Heart right ventricle (tissue), 16 donors: ENCODE results near the gene CTSK. TPM values are rescaled to one million over a fixed set of nuclear protein-coding genes. Genes with fewer than 3 reads are reported as not detected.
A peak's percentile ranks its signal among the peaks of the same experiment; 100 is the strongest.

Source experiments
- ATAC-seq, 8 donors: fragments of 200-7000 bp; cut with Tn5 transposase; one replicate each; pipeline ENCODE4 v1.9.1; 2020; ENCODE audit warnings: mild to moderate bottlenecking in 8 of 8, moderate library complexity in 8 of 8, moderate number of reproducible peaks in 1 of 8
- DNase-seq, 2 donors: peaks; one replicate each; pipeline ENCODE4 v3.0.0-alpha.2; 2020
- H3K27ac ChIP-seq, 10 donors: fragments of 200-600 bp; sonication (generic) in 2 of 10; one replicate each; pipeline versions ENCODE4 v1.5.0 to v1.8.0; 2020 to 2022; ENCODE audit warnings: mild to moderate bottlenecking in 3 of 10
- H3K27me3 ChIP-seq, 7 donors: fragments of 200-600 bp; one replicate each; pipeline ENCODE4 v1.8.0; 2021 to 2022; ENCODE audit warnings: mild to moderate bottlenecking in 2 of 7
- H3K36me3 ChIP-seq, 9 donors: fragments of 200-600 bp; sonication (generic) in 1 of 9; one replicate each; pipeline versions ENCODE4 v1.5.0 to v1.8.0; 2020 to 2022; ENCODE audit warnings: mild to moderate bottlenecking in 2 of 9
- H3K4me1 ChIP-seq, 9 donors: fragments of 200-600 bp; sonication (generic) in 1 of 9; one replicate each; pipeline versions ENCODE4 v1.5.0 to v1.8.0; 2020 to 2022; ENCODE audit warnings: mild to moderate bottlenecking in 4 of 9
- H3K4me3 ChIP-seq, 10 donors: fragments of 200-600 bp; sonication (generic) in 2 of 10; one replicate each; pipeline versions ENCODE4 v1.5.0 to v1.8.0; 2020 to 2022; ENCODE audit warnings: mild to moderate bottlenecking in 7 of 10, moderate library complexity in 2 of 10
- H3K9me3 ChIP-seq, 11 donors: fragments of 200-600 bp in 10 of 11; sonication (generic) in 2 of 11; one replicate each; pipeline versions ENCODE4 v1.5.0 to v1.8.0; 2013 to 2022; ENCODE audit warnings: mild to moderate bottlenecking in 2 of 11, control low read depth in 1 of 11, moderate library complexity in 1 of 11
- WGBS, 2 donors: extraction: QIAGEN DNeasy Blood & Tissue Kit; methylation state at CpG; one replicate each; pipeline ENCODE4 v1.1.7; 2013; ENCODE audit warnings: inconsistent platforms in 1 of 2; 5-methylcytosine and 5-hydroxymethylcytosine counted together
- intact Hi-C, 10 donors: fragments of 100-400 bp; cut with DNase I; formaldehyde crosslinking; loops; one replicate each; pipeline versions ENCODE4 v1.11.1 to v1.14.2; 2022
- polyA plus RNA-seq, 2 donors: library from polyadenylated mRNA; stranded (reverse); fragments of 200-250 nt; gene quantifications; one replicate each; pipeline ENCODE4 v1.2.3, GENCODE V29; 2013
- total RNA-seq, 10 donors: library from RNA; stranded (reverse); fragmentation: NEBNext Ultra II Directional in 3 of 10; extraction: Animal tissue kit (Norgen Biotek cat#: 25700) in 3 of 10; gene quantifications; one replicate each; pipeline versions ENCODE4 v1.2.1 to v1.2.4, GENCODE V29; 2021 to 2023
- TF ChIP-seq, protein P1 (sequence below), 9 donors: fragments of 200-600 bp; sonication (generic) in 2 of 9; IDR thresholded peaks; one replicate each; pipeline versions ENCODE4 v1.5.0 to v1.8.0; 2021 to 2022; ENCODE audit warnings: antibody characterized with exemption in 9 of 9, mild to moderate bottlenecking in 5 of 9, moderate library complexity in 1 of 9
- donor health status: Arrhythmogenic right ventricular cardiomyopathy.
- donor health status: ischemic (EF 13 %, LVEDD 7.1; RV severe dilation, severe dysfunction).
- donor health status: healthy with polysubstance abuse.
- donor health status: DM: no; HTN: yes; CAD: no.
- donor health status: DM: no; HTN: no; CAD: no.
- donor health status: ischemic (EF 25% LVEDD 6.9; RV normal size, moderate dysfunction).
- donor health status: ischemic (EF 25% LVEDD 5.7; RV mildly dilated, moderate dysfunction).
- donor health status: healthy.
- donor health status: DM: yes; HTN: yes; CAD: no.
- donor health status: Ischemic cardiomyopathy.
- donor health status: ischemic (EF 35%, LVEDD 5.7; RV mildly dilated, moderate dysfunction).
- donor health status: nonischemic (EF 11% LVEDD 7.7; RV severe dilation, severe dysfunction).
- donor health status: DM: yes; HTN: yes; CAD: no.
- donor health status: PGD.
- donor health status: ischemic (EF 29% LVEDD 5.4; RV normal size, mild dysfunction).
- donor health status: nonischemic (EF 23%, LVEDD 6.1; RV moderate dilation, normal function).

The CTSK gene
- total and polyA plus RNA-seq, 12 donors = 2.1 to 10.1 (median 6.3) TPM

- Histone ChIP-seq H3K9me3 (no peaks in the 10 kb centered on the region), H3K27ac (no peak overlapping the region), H3K4me1 (peaks cover 0 to 22% (median 0%) of the 10 kb centered on the region in 9 donors), H3K4me3 (no peak overlapping the region), H3K27me3 (no peaks in the 10 kb centered on the region), H3K36me3 (peaks cover 0 to 56% (median 32%) of the 10 kb centered on the region in 9 donors)
- no peak for DNase-seq
- ATAC-seq = no peak
- intact Hi-C loops = loop anchor here in 2 of 10 donors (10.0 kb wide), 2 partner anchors 244 to 254 kb away; no protein-coding TSS in a partner anchor
- TF ChIP-seq, protein P1, sequence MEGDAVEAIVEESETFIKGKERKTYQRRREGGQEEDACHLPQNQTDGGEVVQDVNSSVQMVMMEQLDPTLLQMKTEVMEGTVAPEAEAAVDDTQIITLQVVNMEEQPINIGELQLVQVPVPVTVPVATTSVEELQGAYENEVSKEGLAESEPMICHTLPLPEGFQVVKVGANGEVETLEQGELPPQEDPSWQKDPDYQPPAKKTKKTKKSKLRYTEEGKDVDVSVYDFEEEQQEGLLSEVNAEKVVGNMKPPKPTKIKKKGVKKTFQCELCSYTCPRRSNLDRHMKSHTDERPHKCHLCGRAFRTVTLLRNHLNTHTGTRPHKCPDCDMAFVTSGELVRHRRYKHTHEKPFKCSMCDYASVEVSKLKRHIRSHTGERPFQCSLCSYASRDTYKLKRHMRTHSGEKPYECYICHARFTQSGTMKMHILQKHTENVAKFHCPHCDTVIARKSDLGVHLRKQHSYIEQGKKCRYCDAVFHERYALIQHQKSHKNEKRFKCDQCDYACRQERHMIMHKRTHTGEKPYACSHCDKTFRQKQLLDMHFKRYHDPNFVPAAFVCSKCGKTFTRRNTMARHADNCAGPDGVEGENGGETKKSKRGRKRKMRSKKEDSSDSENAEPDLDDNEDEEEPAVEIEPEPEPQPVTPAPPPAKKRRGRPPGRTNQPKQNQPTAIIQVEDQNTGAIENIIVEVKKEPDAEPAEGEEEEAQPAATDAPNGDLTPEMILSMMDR (IDR thresholded peaks at IDR 0.05) = no peak
- 74 to 80% methylated on average over 2 of the region's 2 CpGs for WGBS, 2 donors
Measured at GRCh38 chr1:150808846-150809245, 786 bp upstream of the CTSK start.

DNA sequence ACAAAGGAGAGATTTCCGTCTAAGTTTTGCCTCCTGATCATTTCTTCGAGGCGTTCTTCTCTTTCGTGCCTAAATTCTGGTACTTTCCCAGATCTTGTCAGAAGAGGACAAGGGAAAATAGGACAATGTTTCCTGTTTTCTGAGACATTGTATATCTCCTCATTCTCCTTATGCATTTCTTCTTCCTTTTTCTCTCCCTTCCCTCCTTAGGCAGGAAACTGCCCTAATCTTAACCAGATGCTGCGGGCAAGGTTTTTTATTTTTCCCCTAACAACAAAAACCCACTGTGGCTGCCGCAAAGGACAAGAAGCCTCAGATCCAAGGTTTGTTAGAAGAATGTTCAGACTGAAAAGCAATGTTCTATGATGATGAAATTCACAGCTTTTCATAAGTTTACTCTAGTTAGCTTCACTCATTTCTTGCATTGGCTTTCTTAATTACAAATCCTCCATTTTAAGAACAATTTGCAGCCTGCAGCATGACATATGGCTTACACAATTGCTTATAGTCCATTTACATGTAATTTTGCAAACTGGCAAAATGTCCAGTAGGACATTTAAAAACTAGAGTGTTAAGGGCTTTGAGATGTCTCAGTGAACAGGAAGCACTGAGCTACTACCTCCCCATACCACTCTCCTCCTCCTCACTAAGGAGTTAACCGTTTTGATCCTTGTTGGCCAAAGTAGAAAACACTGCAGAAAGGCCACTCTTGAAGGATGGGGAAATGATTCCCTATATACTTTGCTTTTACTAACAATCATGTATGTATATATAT lies 624 bp downstream of the CTSK start:
- Histone ChIP-seq H3K27ac (peak overlapping the region in 4 of 10 donors; percentile 9 to 43 (median 32)), H3K36me3 (peaks cover 0 to 55% (median 18%) of the 10 kb centered on the region in 9 donors), H3K4me1 (peaks cover 0 to 22% (median 0%) of the 10 kb centered on the region in 9 donors), H3K27me3 (no peaks in the 10 kb centered on the region), H3K4me3 (peak overlapping the region in 9 of 10 donors; percentile 2 to 48 (median 31)), H3K9me3 (no peaks in the 10 kb centered on the region)
- ATAC-seq (peak in 2 of 8 donors; percentile 14 to 26), DNase-seq (no peak)
- WGBS, 2 donors = 27 to 48% methylated on average over 7 of the region's 7 CpGs
- TF ChIP-seq, protein P1 (IDR thresholded peaks at IDR 0.05) = no peak
- intact Hi-C loops = loop anchor here in 2 of 10 donors (10.0 kb wide), 2 partner anchors 243 to 253 kb away; no protein-coding TSS in a partner anchor

DNA sequence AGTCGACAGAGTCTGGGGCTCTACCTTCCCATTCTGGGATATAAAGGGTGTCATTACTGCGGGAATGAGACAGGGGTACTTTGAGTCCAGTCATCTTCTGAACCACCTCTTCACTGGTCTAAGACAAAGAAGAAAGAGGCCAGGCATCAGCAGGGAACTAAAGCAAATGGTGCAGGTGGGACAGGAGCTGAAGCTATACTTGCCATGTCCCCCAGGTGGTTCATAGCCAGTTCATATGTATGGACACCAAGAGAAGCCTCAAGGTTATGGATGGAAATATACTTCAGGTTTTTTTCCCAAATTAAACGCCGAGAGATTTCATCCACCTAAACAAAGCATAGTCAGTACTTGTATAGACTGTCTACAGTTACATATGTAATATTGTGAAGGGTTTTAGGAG lies 2.2 kb downstream of the CTSK start:
- TF ChIP-seq, protein P1 (IDR thresholded peaks at IDR 0.05) = no peak
- WGBS, 2 donors = 93 to 95% methylated on average over 4 of the region's 4 CpGs
- Histone ChIP-seq H3K4me3 (no peak overlapping the region), H3K4me1 (peaks cover 0 to 22% (median 0%) of the 10 kb centered on the region in 9 donors), H3K27me3 (no peaks in the 10 kb centered on the region), H3K9me3 (no peaks in the 10 kb centered on the region), H3K36me3 (peaks cover 0 to 49% (median 5%) of the 10 kb centered on the region in 9 donors), H3K27ac (no peak overlapping the region)
- ATAC-seq = no peak
- intact Hi-C loops = loop anchor here in 2 of 10 donors (10.0 kb wide), 2 partner anchors 241 to 251 kb away; no protein-coding TSS in a partner anchor
- DNase-seq = no peak

- WGBS, 2 donors = 85 to 92% methylated on average over 3 of the region's 3 CpGs
- H3K27ac ChIP-seq = no peak overlapping the region
- no peak for ATAC-seq
Measured at GRCh38 chr1:150804671-150805070, 3.4 kb downstream of the CTSK start.

More at GRCh38 chr1:150804671-150805070, 3.4 kb downstream of the CTSK start:
- TF ChIP-seq, protein P1 (IDR thresholded peaks at IDR 0.05) = no peak
- Histone ChIP-seq H3K27me3 (no peaks in the 10 kb centered on the region), H3K4me1 (peaks cover 0 to 22% (median 0%) of the 10 kb centered on the region in 9 donors), H3K9me3 (no peaks in the 10 kb centered on the region), H3K36me3 (peaks cover 0 to 47% (median under 1%) of the 10 kb centered on the region in 9 donors), H3K4me3 (no peak overlapping the region)
- intact Hi-C loops = loop anchor here in 2 of 10 donors (10.0 kb wide), 2 partner anchors 240 to 250 kb away; no protein-coding TSS in a partner anchor
- DNase-seq = no peak
